ENCODE results near the gene TFG.

- no peak for TF ChIP-seq CTCF (IDR thresholded peaks at IDR 0.05)
- no peak for TF ChIP-seq POLR2A (IDR thresholded peaks at IDR 0.05)
These were observed 51.1 kb downstream of the TFG start for GRCh38 chr3:100760377-100760776.

Measured in body of pancreas (tissue), 4 donors.